C4-2B (cell line): Measurements from ENCODE around the gene ARAF.
A peak's percentile ranks its signal among the peaks of the same experiment; 100 is the strongest.

Experiments
- H3K27ac ChIP-seq: fragments of 450-650 bp; 2 replicates; pipeline ENCODE4 v1.5.1; 2017
- CTCF ChIP-seq: fragments of 450-650 bp; conservative IDR thresholded peaks from 2 replicates; pipeline ENCODE4 v1.5.1; 2017; ENCODE audit warnings: mild to moderate bottlenecking
- ZFX ChIP-seq: fragments of 450-650 bp; IDR thresholded peaks from 2 replicates; pipeline ENCODE4 v1.6.1; 2017

Gene ARAF

DNA sequence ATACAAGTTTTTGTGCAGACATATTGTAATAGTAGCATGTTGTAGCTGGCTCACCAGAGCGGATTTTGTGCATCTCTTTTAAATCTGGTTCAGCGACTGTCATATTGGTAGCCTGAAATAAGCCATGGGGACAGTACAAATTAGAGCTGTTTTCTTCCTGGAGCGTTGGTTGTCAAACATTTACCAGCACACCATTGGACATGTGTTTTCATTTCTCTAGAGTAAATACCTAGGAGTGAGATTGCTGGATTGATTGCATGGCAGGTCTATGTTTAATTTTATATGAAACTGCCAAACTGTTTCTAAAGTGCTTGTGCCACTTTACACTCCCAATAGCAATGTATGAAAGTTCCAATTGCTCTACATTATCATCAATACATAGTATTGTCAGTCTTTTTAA, 2.6 kb upstream of the ARAF start:
- TF ChIP-seq ZFX = no peak
- TF ChIP-seq CTCF = no peak
- H3K27ac ChIP-seq = no peak overlapping the region

GRCh38 chrX:47560179-47560933, 649 bp upstream of the ARAF start:
- TF ChIP-seq ZFX (no peak), CTCF (no peak)
- peak overlapping the region; percentile 92 for H3K27ac ChIP-seq

DNA sequence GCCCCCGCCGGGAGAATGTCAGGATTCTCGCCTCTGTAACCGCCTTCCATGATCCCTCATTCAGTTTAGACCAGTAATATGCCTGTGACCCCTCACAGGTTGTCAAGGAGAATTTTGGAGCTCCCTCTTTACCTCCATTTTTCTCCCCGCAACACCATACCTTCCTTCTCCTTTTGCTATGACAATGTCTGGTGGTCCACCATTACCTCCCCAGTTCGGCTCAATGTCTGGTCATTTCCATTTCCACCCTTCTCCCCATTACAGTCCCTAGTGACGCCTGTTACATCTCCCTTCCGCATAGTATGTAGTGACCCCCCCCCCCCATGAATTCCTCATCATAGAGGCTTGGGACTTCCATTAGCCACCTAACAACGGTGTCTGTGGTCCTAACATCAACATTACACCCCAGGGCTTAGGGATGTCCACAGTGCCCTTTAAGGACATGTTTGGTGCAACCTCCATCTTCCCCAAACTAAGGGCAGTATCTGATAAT, 700 bp downstream of the ARAF start:
- no peak for TF ChIP-seq ZFX
- no peak for TF ChIP-seq CTCF
- H3K27ac ChIP-seq = peak overlapping the region; percentile 92

DNA sequence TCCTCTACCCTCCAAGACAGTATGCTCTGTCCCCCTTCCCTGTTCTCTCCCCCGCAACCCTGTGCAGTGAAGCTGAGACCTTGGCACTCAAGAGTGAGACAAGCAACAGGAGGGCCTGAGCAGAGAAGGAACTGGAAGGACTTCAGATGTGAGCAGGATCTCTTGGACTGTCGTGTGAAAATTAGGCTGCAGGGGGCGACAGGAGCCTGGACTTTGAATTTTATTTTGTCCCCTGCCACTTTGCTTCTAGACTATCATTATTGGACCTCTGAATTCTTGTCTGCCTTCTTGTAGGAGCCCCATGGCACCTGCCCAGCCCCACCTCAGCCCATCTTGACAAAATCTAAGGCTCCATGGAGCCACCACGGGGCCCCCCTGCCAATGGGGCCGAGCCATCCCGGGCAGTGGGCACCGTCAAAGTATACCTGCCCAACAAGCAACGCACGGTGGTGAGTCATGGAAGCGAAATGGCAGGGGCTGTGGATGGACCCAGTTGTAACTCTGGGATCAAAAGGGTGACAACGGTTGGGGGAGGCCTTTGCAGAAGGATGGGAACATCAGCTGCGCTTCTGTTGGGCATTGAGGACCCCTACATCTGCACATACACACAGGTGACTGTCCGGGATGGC, 1.7 kb downstream of the ARAF start:
- H3K27ac ChIP-seq = no peak overlapping the region; the same call in 1 of the 2 replicates
- TF ChIP-seq ZFX (no peak), CTCF (peak; percentile 35)

- no peak overlapping the region for H3K27ac ChIP-seq
- TF ChIP-seq CTCF (no peak), ZFX (no peak)
Observed at GRCh38 chrX:47563801-47564315, 2.9 kb downstream of the ARAF start.

DNA sequence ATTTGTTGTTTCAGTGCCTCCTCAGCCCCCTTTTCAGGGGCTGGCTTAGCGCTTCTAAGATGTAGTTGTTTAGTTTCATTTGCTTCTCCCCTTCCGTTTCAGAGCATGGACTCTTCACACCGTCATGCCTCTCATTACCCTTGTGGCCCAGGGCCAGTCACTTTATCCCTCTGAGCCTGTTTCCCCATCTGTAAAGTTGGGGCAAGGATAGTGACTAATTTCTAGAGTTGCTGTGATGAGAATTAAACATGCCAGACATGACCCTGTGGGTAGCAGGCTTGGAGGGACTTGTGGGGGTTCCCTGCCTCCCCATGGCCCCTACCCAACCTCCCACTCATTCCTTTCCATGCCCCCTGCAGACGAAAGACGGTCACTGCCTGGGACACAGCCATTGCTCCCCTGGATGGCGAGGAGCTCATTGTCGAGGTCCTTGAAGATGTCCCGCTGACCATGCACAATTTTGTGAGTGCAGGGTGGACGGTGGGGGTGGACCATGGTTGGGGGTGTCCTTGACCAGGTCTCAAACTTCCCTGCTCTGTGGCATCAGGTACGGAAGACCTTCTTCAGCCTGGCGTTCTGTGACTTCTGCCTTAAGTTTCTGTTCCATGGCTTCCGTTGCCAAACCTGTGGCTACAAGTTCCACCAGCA, 3.6 kb downstream of the ARAF start:
- H3K27ac ChIP-seq = no peak overlapping the region
- TF ChIP-seq CTCF (no peak), ZFX (no peak)

- TF ChIP-seq CTCF = no peak
- TF ChIP-seq ZFX = no peak
- no peak overlapping the region for H3K27ac ChIP-seq
Observed at GRCh38 chrX:47566841-47567240, 5.8 kb downstream of the ARAF start.
